Measurements from ENCODE around the gene IL1R2. TPM values are rescaled to one million over a fixed set of nuclear protein-coding genes. Genes with fewer than 3 reads are reported as not detected.

The IL1R2 gene
- total and polyA plus RNA-seq, 2 of the 13 experiments (the other 11 are each of a cell fraction or from before 2014, with no cell fraction given), result 3.6 to 7.3 TPM

- H3K9me3 ChIP-seq (ENCODE audit: low read length), result no peaks in the 10 kb centered on the region
- TF ChIP-seq ZBTB40 (IDR thresholded peaks at IDR 0.05), result no peak
- TF ChIP-seq ZBTB40 (CRISPR knock-in tag; IDR thresholded peaks at IDR 0.05), result no peak
- no peak for TF ChIP-seq U2AF1 (optimal IDR thresholded peaks at IDR 0.05; ENCODE audit: low read depth, low read length)
- TF ChIP-seq GMEB2 (CRISPR knock-in tag; IDR thresholded peaks at IDR 0.05; ENCODE audit: low read depth), result no peak
- TF ChIP-seq ZNF713 (CRISPR knock-in tag; IDR thresholded peaks at IDR 0.05), result no peak
- no peak for TF ChIP-seq ZNF644 (CRISPR knock-in tag; IDR thresholded peaks at IDR 0.05; ENCODE audit: low read depth)
- TF ChIP-seq SRSF1 (optimal IDR thresholded peaks at IDR 0.05; ENCODE audit: low read depth, low read length), result no peak
- no peak for TF ChIP-seq ZNF205 (CRISPR knock-in tag; IDR thresholded peaks at IDR 0.05)
- BruUV-seq (replicated peaks), result no TSS peak
These were observed 10.7 kb upstream of the IL1R2 start for GRCh38 chr2:101981066-101981465.

More at GRCh38 chr2:101981066-101981465, 10.7 kb upstream of the IL1R2 start:
- no peak overlapping the region for H2AFZ ChIP-seq (ENCODE audit: low read length)
- H3K36me3 ChIP-seq (replicated peaks in 1 of 2; ENCODE audit: control insufficient read depth in 1 of 2, insufficient read depth in 2 of 2, low read length in 2 of 2), result no peaks in the 10 kb centered on the region
- peaks cover 20% of the 10 kb centered on the region for H3K4me1 ChIP-seq (ENCODE audit: insufficient read depth, low read length)
- H3K79me2 ChIP-seq (ENCODE audit: insufficient read depth, low read length), result no peaks in the 10 kb centered on the region
- no peak overlapping the region for H3K27ac ChIP-seq (ENCODE audit: extremely low read length, insufficient read depth, low read length)
- no peaks in the 10 kb centered on the region for H4K20me1 ChIP-seq (ENCODE audit: insufficient read depth, low read length)
- H3K27me3 ChIP-seq (ENCODE audit: control insufficient read depth in 1 of 2, insufficient read depth in 2 of 2, low read length in 2 of 2), result peaks cover 3 to 18% of the 10 kb centered on the region in 2 experiments; a peak in 3 of 5 replicates
- 20% methylated on average over 5 of the region's 5 CpGs for WGBS (ENCODE audit: low lambda C conversion rate)
- no peak for ATAC-seq
- in situ Hi-C loops (cut with HindIII; ENCODE audit: extremely low pct_ligation_motif_present, low pct_unique_long_range_greater_than_20kb) (loop anchor here (5.0 kb wide), 1 partner anchor 84 kb away; no protein-coding TSS in a partner anchor), intact Hi-C loops (cut with micrococcal nuclease; ENCODE audit: unreplicated experiment) (loop anchor here (10.0 kb wide), 1 partner anchor 46 kb away; no protein-coding TSS in a partner anchor)
- DNase-seq (ENCODE audit: low spot score), result no peak
- H3K4me2 ChIP-seq (ENCODE audit: low read depth, low read length), result no peak overlapping the region
- H3K4me3 ChIP-seq (replicated peaks in 1 of 3; ENCODE audit: insufficient read depth in 1 of 3, low read depth in 2 of 3, low read length in 3 of 3), result no peak overlapping the region
- no peak for FAIRE-seq
- ChIA-PET CTCF (ENCODE audit: low intra/inter-chr PET ratio, low total read pairs) (no interaction called here), POLR2A (no interaction called here)
- H3K9ac ChIP-seq (ENCODE audit: insufficient read depth, low read depth, low read length), result no peak overlapping the region
